KMS-11 (cell line): ENCODE measurements around the gene ZFP92.

Experiments
- H2AFZ ChIP-seq: fragments of 200-600 bp; sonication (generic); 2 replicates; pipeline ENCODE4 v1.6.1; 2016; ENCODE audit warnings: antibody characterized with exemption, mixed run types, low read depth
- H3K27ac ChIP-seq: fragments of 200-600 bp; sonication (generic); 2 replicates; pipeline ENCODE4 v1.6.1; 2016; ENCODE audit warnings: mild to moderate bottlenecking, mixed run types
- H3K27me3 ChIP-seq: fragments of 200-600 bp; sonication (generic); 2 replicates; pipeline ENCODE4 v1.6.1; 2017; ENCODE audit warnings: mild to moderate bottlenecking, low read depth, mixed run types, moderate library complexity; ENCODE audit not compliant: insufficient read depth
- H3K36me3 ChIP-seq: fragments of 200-600 bp; sonication (generic); 2 replicates; pipeline ENCODE4 v1.6.1; 2017; ENCODE audit warnings: mild to moderate bottlenecking, mixed run types; ENCODE audit not compliant: insufficient read depth
- H3K4me1 ChIP-seq: fragments of 200-600 bp; sonication (generic); 2 replicates; pipeline ENCODE4 v1.6.1; 2016; ENCODE audit warnings: mild to moderate bottlenecking, low read depth, mixed run types; ENCODE audit not compliant: poor library complexity, severe bottlenecking
- H3K4me2 ChIP-seq: fragments of 200-600 bp; sonication (generic); 2 replicates; pipeline ENCODE4 v1.7.0; 2016; ENCODE audit warnings: mild to moderate bottlenecking, mixed run types
- H3K4me3 ChIP-seq: fragments of 200-600 bp; sonication (generic); IDR thresholded peaks from 2 replicates; pipeline ENCODE4 v1.6.1; 2017; ENCODE audit warnings: low read depth, low read length, mixed read lengths; ENCODE audit not compliant: insufficient read depth
- H3K79me2 ChIP-seq: fragments of 200-600 bp; sonication (generic); 2 replicates; pipeline ENCODE4 v1.6.1; 2016; ENCODE audit warnings: low read depth, mixed run types; ENCODE audit not compliant: insufficient read depth
- H3K9ac ChIP-seq: fragments of 200-600 bp; sonication (generic); 2 replicates; pipeline ENCODE4 v1.6.1; 2016; ENCODE audit warnings: mild to moderate bottlenecking, mixed run types
- H4K20me1 ChIP-seq: fragments of 200-600 bp; sonication (generic); 2 replicates; pipeline ENCODE4 v1.6.1; 2016; ENCODE audit warnings: mild to moderate bottlenecking, mixed run types; ENCODE audit not compliant: insufficient read depth
- CTCF ChIP-seq: fragments of 200-600 bp; sonication (generic); conservative IDR thresholded peaks from 2 replicates; pipeline ENCODE4 v1.6.1; 2017; ENCODE audit warnings: low read depth, mild to moderate bottlenecking, antibody characterized with exemption, low read length, moderate library complexity, mixed read lengths

ZFP92 gene

GRCh38 chrX:153416781-153417450 is 5.6 kb downstream of the ZFP92 start:
- H3K4me2 ChIP-seq = no peak overlapping the region
- H2AFZ ChIP-seq = no peak overlapping the region
- no peak overlapping the region for H3K9ac ChIP-seq
- H4K20me1 ChIP-seq = no peaks in the 10 kb centered on the region
- TF ChIP-seq CTCF = no peak
- no peaks in the 10 kb centered on the region for H3K79me2 ChIP-seq
- no peak overlapping the region for H3K4me3 ChIP-seq
- no peaks in the 10 kb centered on the region for H3K27me3 ChIP-seq
- H3K27ac ChIP-seq = no peak overlapping the region
- no peaks in the 10 kb centered on the region for H3K36me3 ChIP-seq
- peaks cover 5% of the 10 kb centered on the region for H3K4me1 ChIP-seq

GRCh38 chrX:153417637-153418036 is 6.4 kb downstream of the ZFP92 start:
- no peak for TF ChIP-seq CTCF

GRCh38 chrX:153420851-153421599 is 9.8 kb downstream of the ZFP92 start:
- no peaks in the 10 kb centered on the region for H4K20me1 ChIP-seq
- H3K27me3 ChIP-seq = no peaks in the 10 kb centered on the region
- no peaks in the 10 kb centered on the region for H3K79me2 ChIP-seq
- H2AFZ ChIP-seq = no peak overlapping the region
- no peak overlapping the region for H3K9ac ChIP-seq
- TF ChIP-seq CTCF = no peak
- no peaks in the 10 kb centered on the region for H3K4me1 ChIP-seq
- no peak overlapping the region for H3K27ac ChIP-seq
- H3K4me3 ChIP-seq = no peak overlapping the region
- no peak overlapping the region for H3K4me2 ChIP-seq
- H3K36me3 ChIP-seq = no peaks in the 10 kb centered on the region

More at GRCh38 chrX:153417637-153418036, 6.4 kb downstream of the ZFP92 start:
- no peaks in the 10 kb centered on the region for H3K79me2 ChIP-seq
- no peaks in the 10 kb centered on the region for H3K27me3 ChIP-seq
- no peak overlapping the region for H3K9ac ChIP-seq
- no peaks in the 10 kb centered on the region for H3K4me1 ChIP-seq
- no peak overlapping the region for H3K4me2 ChIP-seq
- H3K36me3 ChIP-seq = no peaks in the 10 kb centered on the region
- no peak overlapping the region for H2AFZ ChIP-seq
- H3K4me3 ChIP-seq = no peak overlapping the region
- H3K27ac ChIP-seq = no peak overlapping the region
- no peaks in the 10 kb centered on the region for H4K20me1 ChIP-seq

- Histone ChIP-seq H4K20me1 (no peaks in the 10 kb centered on the region), H2AFZ (no peak overlapping the region), H3K79me2 (no peaks in the 10 kb centered on the region), H3K27me3 (no peaks in the 10 kb centered on the region), H3K36me3 (no peaks in the 10 kb centered on the region), H3K4me1 (no peaks in the 10 kb centered on the region), H3K27ac (no peak overlapping the region), H3K4me2 (no peak overlapping the region), H3K4me3 (no peak overlapping the region), H3K9ac (no peak overlapping the region)
- TF ChIP-seq CTCF = no peak
Measured at GRCh38 chrX:153421856-153422255, 10.6 kb downstream of the ZFP92 start.
